Osteoblast (primary cell): Measurements from ENCODE around the gene TAS1R1. TPM values are rescaled to one million over a fixed set of nuclear protein-coding genes. Genes with fewer than 3 reads are reported as not detected.

Source experiments
- DNase-seq: peaks from one replicate; pipeline ENCODE4 v3.0.0; 2011; ENCODE audit warnings: low spot score, mixed read lengths; ENCODE audit not compliant: insufficient read length; ENCODE audit errors: missing footprints
- H2AFZ ChIP-seq: 2 replicates; pipeline ENCODE4 v1.6.0; 2011; ENCODE audit warnings: mild to moderate bottlenecking, low read length
- H3K27ac ChIP-seq: 2 replicates; pipeline ENCODE4 v1.5.1; 2011; ENCODE audit warnings: mild to moderate bottlenecking, low read depth, low read length, moderate library complexity
- H3K27me3 ChIP-seq: 2 replicates; pipeline ENCODE4 v1.6.0; 2012; ENCODE audit warnings: mild to moderate bottlenecking, control low read depth, inconsistent platforms, low read length, moderate library complexity; ENCODE audit not compliant: insufficient read depth
- H3K36me3 ChIP-seq: 2 replicates; pipeline ENCODE4 v1.5.1; 2011; ENCODE audit warnings: mild to moderate bottlenecking, low read length, control low read depth, moderate library complexity; ENCODE audit not compliant: insufficient read depth
- H3K4me1 ChIP-seq: 2 replicates; pipeline ENCODE4 v1.5.1; 2011; ENCODE audit warnings: mild to moderate bottlenecking, low read length, control low read depth, moderate library complexity; ENCODE audit not compliant: insufficient read depth
- H3K4me2 ChIP-seq: 2 replicates; pipeline ENCODE4 v1.6.0; 2011; ENCODE audit warnings: mild to moderate bottlenecking, low read length; ENCODE audit not compliant: insufficient read depth
- H3K4me3 ChIP-seq: fragments of 200-600 bp; sonication (generic); 3 replicates; pipeline ENCODE4 v1.5.1; 2012; ENCODE audit warnings: mild to moderate bottlenecking, low read length, inconsistent platforms; ENCODE audit not compliant: insufficient read depth
- H3K79me2 ChIP-seq: 2 replicates; pipeline ENCODE4 v1.6.0; 2012; ENCODE audit warnings: mild to moderate bottlenecking, low read length, control low read depth, inconsistent platforms; ENCODE audit not compliant: insufficient read depth
- H3K9me3 ChIP-seq: 2 replicates; pipeline ENCODE4 v1.5.1; 2011; ENCODE audit warnings: low read depth, low read length, control low read depth
- H4K20me1 ChIP-seq: 2 replicates; pipeline ENCODE4 v1.6.0; 2012; ENCODE audit warnings: mild to moderate bottlenecking, low read length, control low read depth; ENCODE audit not compliant: insufficient read depth
- CTCF ChIP-seq: IDR thresholded peaks from 2 replicates; pipeline ENCODE4 v1.5.1; 2011; ENCODE audit warnings: mild to moderate bottlenecking, low read depth, low read length, moderate library complexity; ENCODE audit errors: extremely low read depth
- total RNA-seq: library from RNA; depleted of rRNA; stranded (reverse); fragments of >200 nt; gene quantifications from 2 replicates; pipeline ENCODE4 v1.2.3, GENCODE V29; 2012

The TAS1R1 gene
- total RNA-seq, 1 donor, result under 0.01 TPM

DNA sequence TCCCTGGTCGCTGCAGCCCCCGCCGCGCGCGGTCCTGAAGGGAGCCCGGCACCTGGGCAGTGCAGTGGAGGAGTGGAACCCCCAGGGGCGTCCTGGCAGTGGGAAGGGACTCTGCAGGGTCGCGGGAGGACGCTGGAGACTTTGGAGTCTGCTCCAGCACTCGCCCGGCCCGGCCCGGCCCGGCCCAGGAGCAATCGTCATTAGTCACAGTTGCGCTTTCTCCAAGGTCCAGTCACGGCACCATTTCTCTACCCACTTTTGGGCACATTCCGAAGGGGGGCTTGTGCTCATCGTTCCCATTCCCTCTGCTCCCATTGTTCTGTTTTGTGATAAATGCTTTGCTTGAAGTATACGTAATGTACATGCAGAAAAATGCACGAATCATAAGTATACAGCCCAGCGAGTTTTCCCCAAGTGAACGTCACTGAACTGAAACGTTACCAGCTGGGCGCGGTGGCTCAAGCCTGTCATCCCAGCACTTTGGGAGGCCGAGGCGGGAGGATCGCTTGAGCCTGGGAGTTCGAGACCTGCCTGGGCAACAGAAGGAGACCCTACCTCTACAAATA lies 70.6 kb downstream of the TAS1R1 start:
- DNase-seq, result peak; percentile 96
- TF ChIP-seq CTCF, result no peak
- peaks cover 76% of the 10 kb centered on the region for H3K79me2 ChIP-seq
- H3K27me3 ChIP-seq, result no peaks in the 10 kb centered on the region
- peak overlapping the region; percentile 76 for H3K4me3 ChIP-seq
- H3K36me3 ChIP-seq, result peaks cover 62% of the 10 kb centered on the region
- peak overlapping the region; percentile 70 for H3K27ac ChIP-seq
- H3K4me1 ChIP-seq, result peaks cover 9% of the 10 kb centered on the region
- H4K20me1 ChIP-seq, result peaks cover 41% of the 10 kb centered on the region
- no peaks in the 10 kb centered on the region for H3K9me3 ChIP-seq
- peak overlapping the region; percentile 61 for H2AFZ ChIP-seq
- peak overlapping the region; percentile 81 for H3K4me2 ChIP-seq

DNA sequence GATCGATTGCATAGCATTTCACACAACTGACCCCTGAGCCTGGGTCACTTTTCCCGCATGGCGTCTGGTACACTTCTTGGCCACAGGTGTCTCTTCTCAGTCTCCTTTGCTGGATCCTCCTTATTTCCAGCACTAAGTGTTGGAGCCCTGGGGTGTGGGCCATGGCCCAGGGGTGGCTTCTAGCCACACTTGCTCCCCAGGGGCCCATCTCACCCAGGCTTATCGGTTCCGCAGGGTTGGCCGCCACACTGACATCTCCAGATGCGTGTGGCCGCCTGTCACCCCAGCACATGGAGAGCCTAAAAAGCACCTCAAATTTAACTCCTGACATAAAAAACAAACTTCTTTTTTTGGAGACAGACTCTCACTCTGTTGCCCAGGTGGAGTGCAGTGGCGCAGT lies 71.9 kb downstream of the TAS1R1 start:
- Histone ChIP-seq H3K79me2 (peaks cover 65% of the 10 kb centered on the region), H3K4me1 (peaks cover 9% of the 10 kb centered on the region), H3K36me3 (peaks cover 54% of the 10 kb centered on the region), H3K4me3 (no peak overlapping the region), H3K27ac (no peak overlapping the region), H3K27me3 (no peaks in the 10 kb centered on the region), H3K9me3 (no peaks in the 10 kb centered on the region), H2AFZ (no peak overlapping the region), H3K4me2 (no peak overlapping the region), H4K20me1 (peaks cover 31% of the 10 kb centered on the region)
- TF ChIP-seq CTCF, result no peak
- DNase-seq, result no peak

DNA sequence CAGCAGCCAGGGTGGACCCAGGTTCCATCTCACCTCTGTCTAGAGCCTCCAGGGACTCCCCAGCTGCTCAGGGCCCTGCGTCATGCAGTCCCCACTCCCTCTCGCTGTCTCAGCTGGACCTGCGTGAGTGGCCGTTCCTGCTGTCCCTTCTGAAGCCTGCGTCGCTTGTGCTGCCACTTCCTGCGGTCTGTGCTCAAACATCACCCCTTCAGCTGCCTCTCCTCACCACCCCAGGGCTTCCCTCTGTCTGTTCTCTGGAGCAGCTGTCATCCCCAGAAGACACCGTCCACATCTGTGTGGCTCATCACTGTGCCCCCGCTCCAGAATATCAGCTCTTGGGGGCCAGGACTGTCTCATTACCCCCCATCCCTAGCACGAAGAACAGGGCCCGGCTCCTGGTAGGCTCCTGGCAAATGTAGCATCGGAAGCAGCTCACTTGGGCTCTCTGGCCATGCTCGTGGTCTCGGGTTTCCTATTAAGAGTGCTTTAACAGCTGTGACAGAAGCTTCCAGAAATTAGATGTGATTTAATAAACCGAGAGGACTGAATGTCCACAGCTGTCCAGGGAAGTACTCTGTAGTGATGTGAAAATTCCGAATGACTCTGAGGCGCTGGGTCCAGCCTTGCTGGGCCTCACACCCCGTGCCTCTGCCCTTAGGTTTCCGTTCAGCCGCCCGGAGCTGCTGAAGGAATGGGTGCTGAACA lies 72.9 kb downstream of the TAS1R1 start:
- Histone ChIP-seq H3K36me3 (peaks cover 52% of the 10 kb centered on the region), H2AFZ (no peak overlapping the region), H3K4me1 (peaks cover 9% of the 10 kb centered on the region), H3K27me3 (no peaks in the 10 kb centered on the region), H3K4me3 (no peak overlapping the region), H3K9me3 (no peaks in the 10 kb centered on the region), H4K20me1 (peaks cover 22% of the 10 kb centered on the region), H3K79me2 (peaks cover 55% of the 10 kb centered on the region), H3K27ac (no peak overlapping the region), H3K4me2 (no peak overlapping the region)
- peak; percentile 87 for DNase-seq
- TF ChIP-seq CTCF, result no peak

DNA sequence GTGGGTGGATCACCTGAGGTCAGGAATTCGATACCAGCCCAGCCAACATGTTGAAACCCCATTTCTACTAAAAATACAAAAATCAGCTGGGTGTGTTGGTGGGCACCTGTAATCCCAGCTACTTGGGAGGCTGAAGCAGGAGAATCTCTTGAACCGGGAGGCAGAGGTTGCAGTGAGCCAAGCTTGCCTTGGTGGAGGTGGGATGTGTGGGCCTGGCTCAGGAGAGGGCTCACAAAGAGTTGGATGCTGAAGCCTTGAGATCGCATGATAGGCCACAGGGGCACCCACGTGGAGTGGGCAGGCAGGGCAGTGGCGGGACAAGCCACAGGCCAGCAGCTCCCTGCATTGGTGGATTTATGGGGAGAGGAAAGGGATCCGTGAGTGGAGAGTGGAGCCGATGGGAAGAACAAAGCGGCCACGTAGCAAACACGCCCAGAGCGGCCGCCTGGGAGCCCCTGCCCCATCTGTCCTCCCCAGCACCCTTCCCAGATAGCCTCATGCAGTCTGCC lies 73.9 kb downstream of the TAS1R1 start:
- Histone ChIP-seq H3K27me3 (no peaks in the 10 kb centered on the region), H3K4me1 (peaks cover 9% of the 10 kb centered on the region), H3K4me2 (no peak overlapping the region), H3K9me3 (no peaks in the 10 kb centered on the region), H3K79me2 (peaks cover 46% of the 10 kb centered on the region), H3K4me3 (no peak overlapping the region), H3K36me3 (peaks cover 49% of the 10 kb centered on the region), H3K27ac (no peak overlapping the region), H2AFZ (no peak overlapping the region), H4K20me1 (peaks cover 12% of the 10 kb centered on the region)
- DNase-seq, result peak; percentile 69
- no peak for TF ChIP-seq CTCF
